ENCODE data around the gene BCAS1. TPM values are rescaled to one million over a fixed set of nuclear protein-coding genes. Genes with fewer than 3 reads are reported as not detected.

Gene BCAS1
- total and polyA plus RNA-seq, 2 donors, result 7.5 to 28.1 TPM

DNA sequence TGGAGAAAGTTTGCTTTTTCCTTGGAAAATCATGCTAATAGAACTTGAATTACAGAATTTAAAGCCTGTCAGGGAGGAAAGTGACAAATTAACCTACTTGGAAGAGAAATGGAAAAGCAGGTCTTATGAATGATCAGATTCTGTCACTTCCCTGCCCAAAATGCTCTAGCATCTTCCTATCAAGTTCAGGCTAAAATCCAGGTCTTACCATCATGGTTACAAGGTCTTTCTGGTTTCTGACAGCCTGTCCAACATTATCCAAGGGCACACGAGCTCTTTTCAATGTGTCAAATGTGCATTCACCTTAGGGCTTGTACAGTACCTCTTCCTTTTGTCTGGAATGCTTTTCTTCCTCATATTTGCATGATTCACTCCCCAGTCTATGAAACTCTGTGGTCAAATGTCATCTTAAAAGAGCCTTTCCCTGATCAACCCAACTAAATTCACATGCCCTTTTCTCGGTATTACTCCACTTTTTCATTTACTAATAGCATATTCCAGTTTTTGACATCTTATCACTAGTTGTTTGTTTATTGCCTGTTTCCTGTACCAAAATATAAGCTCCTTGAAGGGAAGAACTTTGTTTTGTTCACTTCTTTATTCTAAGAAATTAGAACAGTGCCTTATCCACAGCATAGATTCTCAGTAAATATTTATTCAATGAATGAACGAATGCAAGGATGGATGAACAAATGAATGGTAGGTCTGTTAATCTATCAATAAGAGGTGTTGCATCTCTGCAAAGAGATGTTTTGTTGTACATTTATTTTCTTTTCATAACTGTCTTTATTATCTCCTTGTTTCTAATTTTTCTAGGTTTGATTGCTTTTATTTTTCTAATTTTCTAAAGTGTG, 139.5 kb downstream of the BCAS1 start:
- H3K36me3 ChIP-seq (ENCODE audit: insufficient read depth), result no peaks in the 10 kb centered on the region
- 73% methylated on average over 3 of the region's 3 CpGs for WGBS
- no peak for DNase-seq (ENCODE audit: extremely low spot score)
- H3K4me1 ChIP-seq (ENCODE audit: insufficient read depth), result no peaks in the 10 kb centered on the region
- no peak overlapping the region for H3K27ac ChIP-seq (ENCODE audit: low read depth)
- no peak overlapping the region for H3K4me3 ChIP-seq (ENCODE audit: low read depth, low read length)

DNA sequence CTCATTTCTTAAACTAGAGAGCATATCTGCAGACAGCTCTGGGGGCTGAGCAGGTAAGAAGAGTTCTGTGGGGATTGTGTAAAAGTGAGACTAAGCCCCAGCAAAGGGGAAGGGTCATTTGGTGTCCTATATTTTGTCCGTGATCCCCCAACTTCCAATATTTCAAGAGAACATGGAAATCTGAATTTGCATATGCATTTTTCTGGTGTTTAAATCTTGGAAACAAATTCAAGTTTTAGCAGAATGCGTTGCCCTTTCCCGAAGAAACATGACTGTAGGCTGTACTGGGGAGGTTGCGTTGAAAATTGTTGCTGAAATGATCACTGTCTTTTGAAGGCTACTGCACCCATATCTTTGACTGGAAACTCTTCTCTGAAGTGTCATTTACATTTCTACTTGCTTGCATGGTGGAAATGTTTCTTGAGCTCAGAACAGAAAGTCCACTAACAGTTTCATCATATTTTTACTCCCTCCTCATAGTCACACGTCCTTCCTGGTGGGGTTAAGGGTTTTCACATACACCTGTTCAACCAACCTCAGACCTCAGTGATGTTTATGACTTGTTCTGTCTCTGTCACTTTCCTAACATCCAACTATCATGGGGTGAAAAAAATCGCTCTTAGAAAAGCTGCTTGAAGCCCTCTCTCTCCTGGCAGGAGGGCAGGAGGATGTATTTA, 140.3 kb downstream of the BCAS1 start:
- WGBS, result 90% methylated on average over 6 of the region's 6 CpGs
- H3K27ac ChIP-seq (ENCODE audit: low read depth), result no peak overlapping the region
- no peaks in the 10 kb centered on the region for H3K36me3 ChIP-seq (ENCODE audit: insufficient read depth)
- no peak for DNase-seq (ENCODE audit: extremely low spot score)
- H3K4me1 ChIP-seq (ENCODE audit: insufficient read depth), result no peaks in the 10 kb centered on the region
- no peak overlapping the region for H3K4me3 ChIP-seq (ENCODE audit: low read depth, low read length)

DNA sequence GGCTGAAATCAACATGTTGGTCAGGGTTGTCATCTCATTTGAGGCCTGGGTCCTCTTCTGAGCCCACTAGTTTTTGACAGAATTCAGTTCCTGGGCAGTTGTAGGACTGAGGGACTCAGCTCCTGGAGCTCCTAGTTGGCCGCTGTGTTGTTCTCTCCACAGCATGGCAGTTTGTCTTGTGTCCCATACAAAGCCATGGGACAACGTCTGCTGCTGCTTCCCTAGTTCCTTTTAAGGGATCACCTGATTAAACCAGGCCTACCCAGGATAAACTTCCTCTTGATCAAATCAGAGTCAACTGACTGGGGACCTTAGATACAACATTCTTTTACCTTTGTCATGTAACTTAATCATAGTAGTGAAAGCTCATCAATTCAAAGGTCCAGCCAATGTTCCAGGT, 141.0 kb downstream of the BCAS1 start:
- no peaks in the 10 kb centered on the region for H3K4me1 ChIP-seq (ENCODE audit: insufficient read depth)
- no peaks in the 10 kb centered on the region for H3K36me3 ChIP-seq (ENCODE audit: insufficient read depth)
- no peak overlapping the region for H3K4me3 ChIP-seq (ENCODE audit: low read depth, low read length)
- H3K27ac ChIP-seq (ENCODE audit: low read depth), result no peak overlapping the region
- no peak for DNase-seq (ENCODE audit: extremely low spot score)
- 91% methylated on average over 2 of the region's 2 CpGs for WGBS

DNA sequence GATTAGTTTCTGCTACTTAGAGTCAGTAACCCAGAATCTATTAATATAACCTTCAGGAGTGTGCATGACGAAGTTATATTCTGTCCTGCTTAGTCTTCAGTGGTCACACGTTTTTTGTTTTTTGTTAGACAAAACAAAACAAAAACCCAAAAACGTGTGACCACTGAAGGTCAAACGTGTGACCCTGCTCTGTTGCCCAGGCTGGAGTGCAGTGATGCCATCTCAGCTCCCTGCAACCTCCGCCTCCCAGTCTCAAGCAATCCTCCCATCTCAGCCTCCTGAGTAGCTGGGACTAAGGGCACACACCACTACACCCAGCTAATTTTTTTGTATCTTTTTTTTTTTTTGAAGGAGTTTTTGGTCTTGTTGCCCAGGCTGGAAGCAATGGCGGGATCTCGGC, 142.4 kb downstream of the BCAS1 start:
- Histone ChIP-seq H3K27ac (ENCODE audit: low read depth) (no peak overlapping the region), H3K36me3 (ENCODE audit: insufficient read depth) (no peaks in the 10 kb centered on the region), H3K4me1 (ENCODE audit: insufficient read depth) (no peaks in the 10 kb centered on the region), H3K4me3 (ENCODE audit: low read depth, low read length) (no peak overlapping the region)
- DNase-seq (ENCODE audit: extremely low spot score), result no peak
- WGBS, result 91% methylated on average over 7 of the region's 7 CpGs

DNA sequence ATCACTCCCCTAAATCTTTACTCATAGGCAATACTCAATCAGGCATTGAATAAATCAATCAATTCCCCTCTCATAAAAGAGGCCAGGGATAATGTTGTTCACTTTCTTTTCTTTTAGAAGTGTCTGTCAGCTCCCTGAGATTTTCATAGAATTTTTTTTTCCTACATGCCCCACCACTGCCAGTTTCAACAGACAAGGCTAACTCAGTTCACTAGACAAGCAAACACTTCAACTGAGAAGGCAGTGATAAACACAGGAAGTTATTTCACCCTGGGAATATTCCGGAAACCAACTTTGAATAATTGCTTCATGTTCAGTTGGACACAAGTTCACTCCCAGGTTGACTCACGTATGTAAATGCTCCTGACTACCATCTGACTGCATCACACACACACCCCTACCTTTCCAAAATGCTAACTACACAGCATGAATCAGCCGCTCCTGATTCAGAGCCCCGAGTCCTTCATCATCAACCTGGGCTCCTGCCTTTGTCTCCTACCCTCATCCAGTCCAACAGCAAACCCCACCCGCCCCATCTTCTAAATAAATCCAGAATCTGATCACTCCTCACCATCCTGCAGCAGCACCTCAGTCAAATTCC, 143.9 kb downstream of the BCAS1 start:
- H3K4me1 ChIP-seq (ENCODE audit: insufficient read depth), result no peaks in the 10 kb centered on the region
- DNase-seq (ENCODE audit: extremely low spot score), result no peak
- no peak overlapping the region for H3K4me3 ChIP-seq (ENCODE audit: low read depth, low read length)
- no peaks in the 10 kb centered on the region for H3K36me3 ChIP-seq (ENCODE audit: insufficient read depth)
- 68% methylated on average over 5 of the region's 5 CpGs for WGBS
- H3K27ac ChIP-seq (ENCODE audit: low read depth), result no peak overlapping the region

DNA sequence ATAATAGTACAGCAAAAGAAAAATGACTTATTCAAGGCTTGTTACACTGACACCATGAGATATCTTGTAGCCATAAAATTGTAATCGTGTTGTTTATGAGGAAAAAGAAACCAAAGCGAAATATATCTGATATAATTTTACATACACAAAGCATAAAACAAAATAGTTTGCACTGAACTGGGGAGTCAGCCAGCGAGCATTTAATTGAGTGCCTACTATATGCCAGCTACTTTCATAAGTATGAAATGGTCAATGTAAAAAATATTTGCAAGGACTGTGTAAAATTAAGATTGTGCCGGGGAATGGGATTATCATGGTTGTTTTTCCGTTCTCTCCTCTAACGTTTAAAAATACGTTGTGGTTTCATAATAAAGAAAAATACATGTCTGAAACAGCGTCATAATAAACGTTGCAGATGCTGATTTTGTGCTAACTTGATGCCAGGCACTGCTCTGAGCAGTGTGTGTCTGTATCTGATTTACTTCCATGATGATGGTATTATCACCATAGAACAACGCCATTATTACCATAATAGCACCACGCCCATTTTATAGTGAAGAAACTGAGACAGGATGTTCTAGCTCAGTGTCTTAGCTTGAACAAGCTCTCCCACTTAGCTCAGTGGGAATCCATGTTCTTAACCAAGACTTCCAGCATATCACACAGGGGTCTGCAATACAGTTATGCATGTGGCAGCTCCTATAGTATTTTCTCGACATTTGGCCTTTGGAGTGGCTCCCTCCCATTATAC, 144.6 kb downstream of the BCAS1 start:
- no peak for DNase-seq (ENCODE audit: extremely low spot score)
- no peaks in the 10 kb centered on the region for H3K36me3 ChIP-seq (ENCODE audit: insufficient read depth)
- WGBS, result 87% methylated on average over 12 of the region's 12 CpGs
- no peak overlapping the region for H3K4me3 ChIP-seq (ENCODE audit: low read depth, low read length)
- H3K27ac ChIP-seq (ENCODE audit: low read depth), result no peak overlapping the region
- no peaks in the 10 kb centered on the region for H3K4me1 ChIP-seq (ENCODE audit: insufficient read depth)

DNA sequence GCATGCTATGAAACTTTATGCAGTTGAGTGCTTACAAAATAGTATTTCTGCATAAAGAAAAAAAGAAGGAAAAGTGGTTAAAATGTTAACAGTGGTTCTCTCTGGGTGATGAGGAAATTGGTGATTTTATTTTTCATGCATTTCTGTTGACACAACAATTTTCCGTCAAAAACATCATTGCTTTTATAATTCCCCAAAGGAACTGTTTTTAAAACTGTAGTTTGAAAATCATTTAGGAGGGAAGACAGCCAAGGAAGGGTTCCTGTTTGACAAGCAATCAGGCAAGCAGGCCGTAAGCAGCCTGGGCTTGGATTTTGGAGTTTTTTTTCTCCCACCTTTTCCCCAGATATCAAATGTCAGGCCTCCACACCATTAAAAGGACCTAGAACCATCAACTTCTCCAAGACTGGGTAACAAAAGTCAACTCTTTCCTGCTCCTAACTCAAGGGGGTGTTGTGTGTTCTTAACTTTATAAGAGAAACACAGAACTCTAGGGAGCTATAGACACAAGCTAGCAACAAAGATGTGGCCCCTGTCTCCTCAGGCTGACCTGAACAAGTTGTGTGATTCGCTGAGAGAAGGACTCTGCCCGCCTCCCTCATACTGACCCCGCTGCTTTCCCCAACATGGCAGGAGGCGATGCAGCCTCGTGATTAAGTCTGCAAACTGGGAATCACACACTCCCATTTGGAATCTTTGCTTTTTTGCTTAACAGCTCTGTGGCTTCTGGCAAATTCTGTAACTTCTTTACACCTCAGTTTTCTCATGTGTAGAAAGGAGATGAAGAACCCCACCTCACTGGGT, 146.6 kb downstream of the BCAS1 start:
- Histone ChIP-seq H3K4me1 (ENCODE audit: insufficient read depth) (no peaks in the 10 kb centered on the region), H3K36me3 (ENCODE audit: insufficient read depth) (no peaks in the 10 kb centered on the region), H3K4me3 (ENCODE audit: low read depth, low read length) (no peak overlapping the region), H3K27ac (ENCODE audit: low read depth) (no peak overlapping the region)
- 83% methylated on average over 7 of the region's 7 CpGs for WGBS
- no peak for DNase-seq (ENCODE audit: extremely low spot score)

DNA sequence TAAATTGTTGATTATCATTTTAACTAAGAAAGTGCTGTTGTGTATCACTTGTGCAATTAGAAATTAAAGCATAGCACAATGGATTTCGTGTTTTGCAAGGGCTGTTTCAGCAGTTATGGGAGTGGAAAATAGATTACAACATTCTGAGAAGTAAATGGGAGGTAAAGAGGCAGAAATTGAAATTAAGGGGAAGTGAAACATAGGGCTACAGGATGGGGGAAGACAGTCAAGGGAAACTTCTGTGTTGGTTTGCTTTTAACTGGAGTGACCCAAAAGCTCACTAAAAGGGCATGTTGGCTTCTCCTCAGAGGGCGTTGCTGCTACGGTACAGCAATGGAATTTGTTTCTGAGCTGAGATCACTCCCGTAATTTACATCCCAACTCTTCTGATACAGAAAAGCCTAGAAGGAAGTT, 147.5 kb downstream of the BCAS1 start:
- no peak for DNase-seq (ENCODE audit: extremely low spot score)
- H3K36me3 ChIP-seq (ENCODE audit: insufficient read depth), result no peaks in the 10 kb centered on the region
- H3K4me3 ChIP-seq (ENCODE audit: low read depth, low read length), result no peak overlapping the region
- H3K4me1 ChIP-seq (ENCODE audit: insufficient read depth), result no peaks in the 10 kb centered on the region
- no peak overlapping the region for H3K27ac ChIP-seq (ENCODE audit: low read depth)
- WGBS, result 30% methylated on average over 4 of the region's 4 CpGs

DNA sequence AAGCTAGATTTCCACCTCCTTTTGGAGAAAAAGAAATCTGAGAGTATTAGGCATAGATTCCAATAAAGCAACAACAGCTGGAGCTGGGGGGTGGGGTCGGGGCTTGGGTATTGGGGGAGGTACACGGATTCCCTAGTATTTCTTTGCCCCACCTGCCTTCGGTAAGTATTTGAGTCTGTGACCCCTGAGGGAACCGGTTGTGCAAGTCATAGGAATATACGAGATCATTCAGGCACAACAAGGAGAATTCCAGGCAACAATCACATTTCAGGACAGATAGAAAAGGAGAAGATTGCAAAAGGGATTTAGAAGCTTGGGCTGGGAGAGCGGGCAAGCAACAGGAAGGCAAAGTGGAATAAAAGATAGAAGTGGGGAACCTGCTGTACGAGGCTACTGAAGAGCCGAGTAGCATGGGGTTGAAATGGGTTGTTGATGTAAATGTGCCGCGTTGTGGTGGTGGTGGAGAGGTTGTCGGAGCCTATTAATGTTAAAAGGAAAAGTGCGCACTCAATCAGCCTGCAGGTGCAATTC, 148.9 kb downstream of the BCAS1 start:
- H3K4me3 ChIP-seq (ENCODE audit: low read depth, low read length), result no peak overlapping the region
- no peak for DNase-seq (ENCODE audit: extremely low spot score)
- no peaks in the 10 kb centered on the region for H3K4me1 ChIP-seq (ENCODE audit: insufficient read depth)
- H3K36me3 ChIP-seq (ENCODE audit: insufficient read depth), result no peaks in the 10 kb centered on the region
- no peak overlapping the region for H3K27ac ChIP-seq (ENCODE audit: low read depth)
- 78% methylated on average over 12 of the region's 12 CpGs for WGBS

DNA sequence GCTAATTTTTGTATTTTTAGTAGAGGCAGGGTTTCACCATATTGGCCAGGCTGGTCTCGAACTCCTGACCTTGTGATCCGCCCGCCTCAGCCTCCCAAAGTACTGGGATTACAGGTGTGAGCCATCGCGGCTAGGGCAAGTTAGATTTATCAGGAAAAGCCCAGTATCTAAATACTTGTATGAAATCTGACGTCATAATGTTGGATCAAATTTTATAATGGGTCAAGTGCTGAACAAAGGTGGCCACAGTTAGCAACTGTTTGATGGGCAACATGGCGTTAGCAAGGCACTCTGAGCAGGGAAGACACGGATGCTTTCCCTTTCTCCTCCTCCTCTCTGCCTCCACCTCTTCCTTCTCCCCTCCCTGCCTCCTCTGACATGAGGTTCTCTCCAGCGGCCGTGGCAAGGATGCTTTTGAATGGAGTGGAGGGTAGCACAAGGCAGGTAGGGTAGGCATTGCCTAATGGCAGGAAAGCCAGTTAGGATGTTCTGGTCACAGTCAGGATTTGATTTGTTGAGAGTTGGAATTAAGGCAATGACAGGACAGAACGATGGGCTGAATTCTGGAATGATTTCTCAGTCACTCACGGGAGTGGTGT, 149.6 kb downstream of the BCAS1 start:
- DNase-seq (ENCODE audit: extremely low spot score), result no peak
- WGBS, result 86% methylated on average over 12 of the region's 12 CpGs
- no peaks in the 10 kb centered on the region for H3K36me3 ChIP-seq (ENCODE audit: insufficient read depth)

DNA sequence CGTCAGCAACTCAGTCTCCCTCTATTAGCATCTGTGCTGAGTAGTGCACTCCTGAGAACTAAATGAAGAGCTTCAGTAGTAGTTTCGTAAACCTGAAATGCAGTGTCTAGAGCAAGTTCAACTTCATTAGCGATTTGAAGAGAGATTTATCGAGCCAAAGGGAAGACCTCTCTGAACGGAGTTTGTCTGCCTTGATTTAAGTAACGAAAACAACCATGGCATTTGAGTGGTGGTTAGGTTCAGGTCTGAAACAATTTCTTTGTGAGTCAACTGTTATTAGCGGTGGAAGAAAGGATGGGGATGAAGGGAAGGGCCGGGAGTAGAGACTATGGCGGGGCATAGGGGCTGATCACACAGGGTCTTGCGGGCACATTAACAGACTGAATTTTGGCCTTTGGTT, 150.5 kb downstream of the BCAS1 start:
- no peak for DNase-seq (ENCODE audit: extremely low spot score)
- Histone ChIP-seq H3K4me3 (ENCODE audit: low read depth, low read length) (no peak overlapping the region), H3K27ac (ENCODE audit: low read depth) (no peak overlapping the region), H3K4me1 (ENCODE audit: insufficient read depth) (no peaks in the 10 kb centered on the region), H3K36me3 (ENCODE audit: insufficient read depth) (no peaks in the 10 kb centered on the region)
- WGBS, result 97% methylated on average over 10 of the region's 10 CpGs

More for the DNA sequence above, 149.6 kb downstream of the BCAS1 start:
- H3K4me3 ChIP-seq (ENCODE audit: low read depth, low read length), result no peak overlapping the region
- no peaks in the 10 kb centered on the region for H3K4me1 ChIP-seq (ENCODE audit: insufficient read depth)
- no peak overlapping the region for H3K27ac ChIP-seq (ENCODE audit: low read depth)

DNA sequence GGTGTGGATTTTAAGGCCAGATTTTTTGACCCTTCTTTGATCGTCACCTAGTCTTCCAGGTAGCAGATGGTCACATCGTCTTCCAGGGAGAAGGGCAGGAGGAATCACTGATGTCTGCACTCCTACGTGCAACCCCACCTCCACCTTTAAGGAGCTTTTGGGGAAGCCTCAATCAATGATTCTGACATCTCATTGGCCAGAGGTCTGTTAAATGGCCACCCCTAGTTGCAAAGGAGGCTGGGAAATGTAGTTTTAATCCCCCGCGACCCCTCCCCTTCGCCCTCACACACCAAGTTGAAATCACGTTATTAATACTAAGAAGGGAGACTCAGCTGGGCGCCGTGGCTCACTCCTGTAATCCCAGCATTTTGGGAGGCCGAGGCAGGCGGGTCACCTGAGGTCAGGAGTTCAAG, 151.4 kb downstream of the BCAS1 start:
- Histone ChIP-seq H3K4me1 (ENCODE audit: insufficient read depth) (no peaks in the 10 kb centered on the region), H3K36me3 (ENCODE audit: insufficient read depth) (no peaks in the 10 kb centered on the region), H3K27ac (ENCODE audit: low read depth) (no peak overlapping the region), H3K4me3 (ENCODE audit: low read depth, low read length) (no peak overlapping the region)
- WGBS, result 81% methylated on average over 11 of the region's 11 CpGs
- DNase-seq (ENCODE audit: extremely low spot score), result no peak
